Gastroesophageal sphincter (tissue), 3 donors: ENCODE data around the gene UNC93A.

ENCODE experiments used
- CTCF ChIP-seq, 4 experiments: fragments of 200-600 bp in 2 of 4; fragments of 450-650 bp in 2 of 4; sonication (generic) in 1 of 4; IDR thresholded peaks; one replicate each; pipeline ENCODE4 v1.5.1; 2017 to 2019; ENCODE audit warnings: antibody characterized with exemption in 4 of 4, mild to moderate bottlenecking in 2 of 4, moderate library complexity in 2 of 4
- POLR2A ChIP-seq, 2 donors: fragments of 450-650 bp; IDR thresholded peaks; one replicate each; pipeline ENCODE4 v1.6.1; 2017; ENCODE audit warnings: antibody characterized with exemption in 2 of 2, mild to moderate bottlenecking in 2 of 2, moderate library complexity in 1 of 2

DNA sequence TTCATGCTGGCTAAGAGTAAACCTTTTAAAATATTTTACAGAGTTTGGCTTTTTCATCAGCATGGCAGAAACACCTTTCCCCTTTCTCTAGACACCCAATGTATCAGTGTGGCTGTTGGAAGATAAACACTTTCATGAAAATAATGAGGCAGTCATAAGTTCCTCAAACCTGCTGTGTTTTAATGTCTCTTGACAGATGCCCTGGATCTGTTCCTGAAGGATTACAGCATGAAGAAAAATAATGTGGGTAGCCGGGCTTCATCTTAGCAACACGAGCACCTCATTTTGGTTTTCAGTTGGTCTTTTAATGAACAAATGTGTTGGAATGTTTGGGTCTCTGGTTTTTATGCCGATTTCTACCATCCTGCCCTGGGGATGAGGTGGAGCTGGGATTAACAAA is 45.5 kb upstream of the UNC93A start:
- TF ChIP-seq POLR2A (IDR thresholded peaks at IDR 0.05) (no peak), CTCF (IDR thresholded peaks at IDR 0.05) (no peak)
